Measurements from ENCODE around the gene ASTN1.

Gene ASTN1

DNA sequence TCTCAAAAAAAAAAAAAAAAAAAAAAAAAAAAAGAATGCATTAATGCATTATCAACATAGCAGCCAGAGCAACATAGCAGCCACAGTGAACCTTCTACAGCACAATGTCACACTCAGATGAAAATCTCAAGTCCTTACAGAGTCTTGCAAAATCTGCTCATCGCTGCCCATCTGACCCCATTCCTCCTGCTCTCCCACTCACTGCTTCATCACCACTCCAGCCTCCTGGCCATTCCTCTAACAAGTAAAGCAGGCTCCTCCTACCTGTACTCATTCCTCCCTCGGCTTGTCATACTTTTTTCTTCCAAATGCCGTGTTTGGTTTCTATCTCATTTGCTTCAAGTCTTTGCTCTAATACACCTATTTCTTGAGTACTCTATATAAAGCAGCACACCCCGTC lies 35.8 kb upstream of the ASTN1 start:
- TF ChIP-seq CTCF (IDR thresholded peaks at IDR 0.05; ENCODE audit: low read depth, low read length, missing control alignments): no peak
- no peak overlapping the region for H3K4me3 ChIP-seq (ENCODE audit: low read depth, low read length)
- in situ Hi-C loops (cut with HindIII; ENCODE audit: low sequenced_read_pairs): no loop called here
- DNase-seq (ENCODE audit: low read depth): no peak

GRCh38 chr1:177198243-177198642 lies 33.7 kb upstream of the ASTN1 start:
- in situ Hi-C loops (cut with HindIII; ENCODE audit: low sequenced_read_pairs): loop anchor here (5.0 kb wide), 1 partner anchor 54 kb away; no protein-coding TSS in a partner anchor
- TF ChIP-seq CTCF (IDR thresholded peaks at IDR 0.05; ENCODE audit: low read depth, low read length, missing control alignments): no peak
- no peak overlapping the region for H3K4me3 ChIP-seq (ENCODE audit: low read depth, low read length)
- no peak for DNase-seq (ENCODE audit: low read depth)

DNA sequence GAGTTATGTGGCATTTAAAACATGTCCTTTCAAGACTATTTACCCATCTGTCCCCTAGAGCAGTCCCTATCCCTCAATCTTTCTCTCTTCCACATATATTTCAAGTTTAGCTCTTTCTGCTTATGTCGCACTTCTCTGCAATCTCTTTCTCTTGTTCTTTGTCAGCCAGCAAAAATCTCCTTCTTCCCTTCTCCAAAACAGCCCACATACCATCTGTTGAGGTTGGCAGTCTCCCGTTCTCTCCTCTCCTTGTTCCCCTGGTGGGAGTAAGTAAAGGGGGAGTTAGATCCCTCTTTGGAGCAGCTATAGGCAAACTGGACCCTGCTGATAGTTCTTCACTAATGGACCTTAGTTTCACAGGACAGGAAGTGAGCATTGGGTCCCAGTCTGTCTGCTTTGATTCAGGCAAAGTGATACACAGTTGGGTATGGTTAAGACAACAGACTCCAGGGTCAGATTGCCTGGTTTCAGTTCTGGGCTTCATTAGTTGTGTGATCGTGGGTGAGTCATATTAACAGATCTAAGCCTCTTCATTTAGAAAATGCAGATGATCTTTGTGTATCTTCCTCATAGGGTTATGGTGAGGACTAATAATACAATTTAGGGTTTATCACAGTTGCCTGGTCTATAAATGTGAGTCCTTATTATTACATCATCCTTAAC lies 25.9 kb upstream of the ASTN1 start:
- TF ChIP-seq CTCF (IDR thresholded peaks at IDR 0.05; ENCODE audit: low read depth, low read length, missing control alignments): no peak
- DNase-seq (ENCODE audit: low read depth): no peak
- in situ Hi-C loops (cut with HindIII; ENCODE audit: low sequenced_read_pairs): no loop called here
- H3K4me3 ChIP-seq (ENCODE audit: low read depth, low read length): no peak overlapping the region

DNA sequence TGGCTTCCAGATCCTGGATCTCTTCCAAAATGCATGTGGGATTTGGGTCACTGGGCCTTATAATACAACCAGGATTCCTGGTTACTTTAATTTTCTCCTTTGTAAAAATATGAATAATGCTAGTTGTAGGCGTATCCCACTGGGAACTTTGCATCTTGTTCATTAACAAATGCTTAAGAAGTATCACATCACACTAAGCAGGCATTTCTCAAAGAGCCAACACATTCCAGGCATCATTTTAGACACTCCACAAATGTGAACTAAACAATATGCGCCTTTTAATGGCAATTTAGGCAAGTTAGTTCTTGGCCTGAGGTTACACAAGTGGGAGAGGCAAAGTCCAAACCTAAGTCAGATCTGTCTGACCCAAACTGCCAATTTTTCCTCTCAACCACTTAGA lies 22.1 kb upstream of the ASTN1 start:
- in situ Hi-C loops (cut with HindIII; ENCODE audit: low sequenced_read_pairs): no loop called here
- no peak overlapping the region for H3K4me3 ChIP-seq (ENCODE audit: low read depth, low read length)
- no peak for DNase-seq (ENCODE audit: low read depth)
- no peak for TF ChIP-seq CTCF (IDR thresholded peaks at IDR 0.05; ENCODE audit: low read depth, low read length, missing control alignments)

DNA sequence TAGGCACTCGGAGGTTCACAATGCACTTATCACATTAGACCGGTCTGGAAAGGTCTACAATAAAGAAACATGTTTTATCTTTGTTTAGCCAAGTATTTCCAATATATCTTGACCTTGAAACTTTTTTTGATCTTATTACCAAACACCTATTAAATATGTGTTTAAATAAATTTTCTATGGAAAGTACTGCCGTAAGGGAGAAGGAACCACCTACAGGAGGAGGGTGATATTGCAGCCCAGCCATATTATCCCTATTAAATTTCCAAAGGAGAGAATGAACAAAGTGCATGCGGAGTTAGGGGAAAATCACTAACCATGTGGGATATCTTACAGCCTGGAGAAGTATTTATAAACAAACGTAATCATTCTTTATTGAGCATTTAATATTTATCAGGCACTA lies 20.7 kb upstream of the ASTN1 start:
- TF ChIP-seq CTCF (IDR thresholded peaks at IDR 0.05; ENCODE audit: low read depth, low read length, missing control alignments): peak; percentile 59
- DNase-seq (ENCODE audit: low read depth): no peak
- in situ Hi-C loops (cut with HindIII; ENCODE audit: low sequenced_read_pairs): no loop called here
- H3K4me3 ChIP-seq (ENCODE audit: low read depth, low read length): no peak overlapping the region

- in situ Hi-C loops (cut with HindIII; ENCODE audit: low sequenced_read_pairs): no loop called here
- TF ChIP-seq CTCF (IDR thresholded peaks at IDR 0.05; ENCODE audit: low read depth, low read length, missing control alignments): no peak
- H3K4me3 ChIP-seq (ENCODE audit: low read depth, low read length): no peak overlapping the region
- DNase-seq (ENCODE audit: low read depth): no peak
These were observed 19.3 kb upstream of the ASTN1 start for GRCh38 chr1:177183836-177184235.

Data from astrocyte of the cerebellum (primary cell).